K562 (cell line): Measurements from ENCODE around the gene SEC61A1. TPM values are rescaled to one million over a fixed set of nuclear protein-coding genes. Genes with fewer than 3 reads are reported as not detected.

Experiments
- BRD9 ChIP-seq: fragments of 450-650 bp; IDR thresholded peaks from 2 replicates; pipeline ENCODE4 v1.6.1; 2018; ENCODE audit warnings: low read depth; ENCODE audit not compliant: partially characterized antibody
- CBX1 ChIP-seq: sonication (generic); IDR thresholded peaks from 2 replicates; pipeline ENCODE4 v1.6.1; 2016; ENCODE audit warnings: antibody characterized with exemption, low read depth, mild to moderate bottlenecking
- CBX3 ChIP-seq, 2 experiments: IDR thresholded peaks; 1 replicate in 1 of 2; 2 replicates in 1 of 2; pipeline ENCODE4 v1.6.1; 2012; ENCODE audit warnings: inconsistent platforms in 2 of 2, low read length in 2 of 2, borderline replicate concordance in 1 of 2, control low read depth in 1 of 2
- CBX8 ChIP-seq: fragments of 200-600 bp; sonication (generic); IDR thresholded peaks from 2 replicates; pipeline ENCODE4 v1.6.1; 2012; ENCODE audit warnings: borderline replicate concordance, mixed run types, low read depth, mild to moderate bottlenecking, moderate library complexity, mixed read lengths, low read length, control low read depth, inconsistent platforms; ENCODE audit not compliant: poor library complexity, severe bottlenecking; ENCODE audit errors: extremely low read depth
- E2F1 ChIP-seq: sonication (generic); formaldehyde crosslinking; IDR thresholded peaks from 2 replicates; pipeline ENCODE4 v1.8.1; 2023; ENCODE audit warnings: mild to moderate bottlenecking, missing genetic modification reagents, moderate library complexity
- EGR1 ChIP-seq: fragments of 450-650 bp; conservative IDR thresholded peaks from 2 replicates; pipeline ENCODE4 v1.6.1; 2017; ENCODE audit warnings: mild to moderate bottlenecking
- FOXK1 ChIP-seq: sonication (generic); formaldehyde crosslinking; IDR thresholded peaks from 2 replicates; pipeline ENCODE4 v1.8.0; 2022; ENCODE audit warnings: missing genetic modification reagents, mild to moderate bottlenecking, borderline replicate concordance
- HEY1 ChIP-seq: fragments of 250-450 bp; sonication (Bioruptor Pico); IDR thresholded peaks from 2 replicates; pipeline ENCODE4 v1.5.0; 2020; ENCODE audit warnings: mild to moderate bottlenecking, moderate library complexity, borderline replicate concordance
- HIVEP1 ChIP-seq: fragments of 250-450 bp; sonication (Bioruptor Pico); IDR thresholded peaks from 2 replicates; pipeline ENCODE4 v1.4.0; 2020; ENCODE audit warnings: mild to moderate bottlenecking
- MAFF ChIP-seq: IDR thresholded peaks from 2 replicates; pipeline ENCODE4 v1.6.1; 2012; ENCODE audit warnings: low read length, improper control_type of control experiment
- MTA2 ChIP-seq: fragments of 450-650 bp; IDR thresholded peaks from 2 replicates; pipeline ENCODE4 v1.6.1; 2016; ENCODE audit warnings: low read depth
- MXI1 ChIP-seq: IDR thresholded peaks from 2 replicates; pipeline ENCODE4 v1.6.1; 2011; ENCODE audit warnings: low read depth, mild to moderate bottlenecking, improper control_type of control experiment, low read length
- PHF8 ChIP-seq: fragments of 200-600 bp; sonication (generic); IDR thresholded peaks from 2 replicates; pipeline ENCODE4 v1.6.1; 2012; ENCODE audit warnings: mixed run types, mild to moderate bottlenecking, inconsistent platforms, low read length, moderate library complexity, borderline replicate concordance
- RFX1 ChIP-seq: fragments of 450-650 bp; IDR thresholded peaks from 2 replicates; pipeline ENCODE4 v1.6.1; 2016; ENCODE audit warnings: mild to moderate bottlenecking, moderate library complexity
- TAF7 ChIP-seq: fragments of 450-650 bp; IDR thresholded peaks from 2 replicates; pipeline ENCODE4 v1.6.1; 2016; ENCODE audit warnings: missing genetic modification characterization, missing compliant biosample characterization
- ZBTB7A ChIP-seq: IDR thresholded peaks from 2 replicates; pipeline ENCODE4 v1.6.1; 2011; ENCODE audit warnings: low read depth, mild to moderate bottlenecking, low read length, moderate library complexity, borderline replicate concordance; ENCODE audit not compliant: control insufficient read depth
- ZNF3 ChIP-seq: fragments of 250-450 bp; sonication (Bioruptor Pico); IDR thresholded peaks from 2 replicates; pipeline ENCODE4 v1.5.0; 2021; ENCODE audit warnings: mild to moderate bottlenecking, moderate library complexity
- ZNF644 ChIP-seq: fragments of 200-800 bp; sonication (Bioruptor generic); IDR thresholded peaks from 2 replicates; pipeline ENCODE4 v1.6.1; 2016; ENCODE audit warnings: low read depth, missing genetic modification characterization, missing compliant biosample characterization
- ZNF77 ChIP-seq: fragments of 250-450 bp; sonication (Bioruptor Pico); IDR thresholded peaks from 2 replicates; pipeline ENCODE4 v1.5.0; 2020
- polyA plus RNA-seq, 8 experiments: library from polyadenylated mRNA; depleted of rRNA in 4 of 8; stranded (reverse) in 5 of 8; unstranded in 3 of 8; fragments of >200 nt; fragmentation: Nextera tagmentation in 2 of 8; fragmentation: Illumina TruSeq in 1 of 8; extraction: Ambion mirVana in 2 of 8; extraction: Trizol in 1 of 8; gene quantifications; 2 replicates each; pipeline versions ENCODE4 v1.2.1 to v1.2.3, GENCODE V29; 2011 to 2014; ENCODE audit warnings: inconsistent platforms in 1 of 8, missing spikeins in 1 of 8
- total RNA-seq, 7 experiments: library from RNA; depleted of rRNA in 6 of 7; stranded (reverse); fragments of >200 nt in 6 of 7; fragmentation: Illumina TruSeq in 2 of 7; extraction: Trizol in 2 of 7; gene quantifications; 2 replicates each; pipeline versions ENCODE4 v1.2.1 to v1.2.3, GENCODE V29; 2011 to 2021; ENCODE audit warnings: low replicate concordance in 1 of 7
- TF ChIP-seq, protein P1 (sequence below): fragments of 450-650 bp; IDR thresholded peaks from 2 replicates; pipeline ENCODE4 v1.6.1; 2016; ENCODE audit warnings: mild to moderate bottlenecking

Gene SEC61A1
- total and polyA plus RNA-seq, 9 of the 15 experiments (the other 6 are each of a cell fraction or from before 2014, with no cell fraction given), result 1.9 to 140 (median 79.1) TPM

- TF ChIP-seq FOXK1 (CRISPR knock-in tag) (no peak), EGR1 (peak; percentile 74), ZNF77 (CRISPR knock-in tag) (no peak), RFX1 (no peak), CBX3 (IDR thresholded peaks at IDR 0.05; ENCODE audit: borderline replicate concordance in 1 of 2, low read length in 2 of 2) (peak in 1 of 2 experiments; percentile 54; a peak in 1 of 3 replicates), ZBTB7A (peak; percentile 49; the same call in 1 of the 2 replicates), MTA2 (no peak), E2F1 (CRISPR knock-in tag) (no peak; the same call in 1 of the 2 replicates), ZNF3 (CRISPR knock-in tag) (no peak), CBX8 (no peak), PHF8 (peak; percentile 33; the same call in 1 of the 2 replicates), BRD9 (no peak), TAF7 (tag) (no peak), HIVEP1 (CRISPR knock-in tag) (no peak), HEY1 (CRISPR knock-in tag) (no peak), CBX1 (no peak), MXI1 (no peak), ZNF644 (tag) (no peak), MAFF (no peak)
- TF ChIP-seq, protein P1, sequence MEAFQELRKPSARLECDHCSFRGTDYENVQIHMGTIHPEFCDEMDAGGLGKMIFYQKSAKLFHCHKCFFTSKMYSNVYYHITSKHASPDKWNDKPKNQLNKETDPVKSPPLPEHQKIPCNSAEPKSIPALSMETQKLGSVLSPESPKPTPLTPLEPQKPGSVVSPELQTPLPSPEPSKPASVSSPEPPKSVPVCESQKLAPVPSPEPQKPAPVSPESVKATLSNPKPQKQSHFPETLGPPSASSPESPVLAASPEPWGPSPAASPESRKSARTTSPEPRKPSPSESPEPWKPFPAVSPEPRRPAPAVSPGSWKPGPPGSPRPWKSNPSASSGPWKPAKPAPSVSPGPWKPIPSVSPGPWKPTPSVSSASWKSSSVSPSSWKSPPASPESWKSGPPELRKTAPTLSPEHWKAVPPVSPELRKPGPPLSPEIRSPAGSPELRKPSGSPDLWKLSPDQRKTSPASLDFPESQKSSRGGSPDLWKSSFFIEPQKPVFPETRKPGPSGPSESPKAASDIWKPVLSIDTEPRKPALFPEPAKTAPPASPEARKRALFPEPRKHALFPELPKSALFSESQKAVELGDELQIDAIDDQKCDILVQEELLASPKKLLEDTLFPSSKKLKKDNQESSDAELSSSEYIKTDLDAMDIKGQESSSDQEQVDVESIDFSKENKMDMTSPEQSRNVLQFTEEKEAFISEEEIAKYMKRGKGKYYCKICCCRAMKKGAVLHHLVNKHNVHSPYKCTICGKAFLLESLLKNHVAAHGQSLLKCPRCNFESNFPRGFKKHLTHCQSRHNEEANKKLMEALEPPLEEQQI, result no peak
Observed at GRCh38 chr3:128075522-128076482, 23.6 kb downstream of the SEC61A1 start (continued).
